ENCODE measurements around the gene MAP2K5.
"Not testable (repeated sequence)": the region's sequence is repeated elsewhere in the genome, so short reads cannot be mapped to it uniquely, and the experiment has no call there.

The MAP2K5 gene

GRCh38 chr15:67618297-67618696 lies 75.8 kb downstream of the MAP2K5 start:
- DNase-seq (ENCODE audit: insufficient read length, low spot score) (no peak), FAIRE-seq (no peak)
- no peak for TF ChIP-seq CTCF (IDR thresholded peaks at IDR 0.05; ENCODE audit: insufficient read depth, missing control alignments)

GRCh38 chr15:67622110-67622509 lies 79.6 kb downstream of the MAP2K5 start:
- TF ChIP-seq CTCF (IDR thresholded peaks at IDR 0.05; ENCODE audit: insufficient read depth, missing control alignments) = no peak
- FAIRE-seq (no peak), DNase-seq (ENCODE audit: insufficient read length, low spot score) (no peak)

GRCh38 chr15:67632261-67632660 lies 89.8 kb downstream of the MAP2K5 start:
- no peak for FAIRE-seq
- no peak for TF ChIP-seq CTCF (IDR thresholded peaks at IDR 0.05; ENCODE audit: insufficient read depth, missing control alignments)
- DNase-seq (ENCODE audit: insufficient read length, low spot score) = no peak

DNA sequence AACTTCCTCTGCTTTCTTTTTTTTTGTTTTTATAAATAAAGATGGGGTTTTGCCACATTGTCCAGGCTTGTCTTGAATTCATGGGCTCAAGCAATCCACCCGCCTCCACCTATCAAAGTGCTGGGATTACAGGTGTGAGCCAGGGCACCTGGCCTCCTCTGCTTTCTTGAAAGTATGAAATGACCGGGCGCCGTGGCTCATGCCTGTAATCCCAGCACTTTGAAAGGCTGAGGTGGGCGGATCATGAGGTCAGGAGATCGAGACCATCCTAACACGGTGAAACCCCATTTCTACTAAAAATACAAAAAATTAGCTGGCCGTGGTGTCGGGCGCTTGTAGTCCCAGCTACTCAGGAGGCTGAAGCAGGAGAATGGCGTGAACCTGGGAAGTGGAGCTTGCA lies 93.4 kb downstream of the MAP2K5 start:
- not testable (repeated sequence) for FAIRE-seq; DNase-seq (ENCODE audit: insufficient read length, low spot score)

- DNase-seq (ENCODE audit: insufficient read length, low spot score) = no peak
- TF ChIP-seq CTCF (IDR thresholded peaks at IDR 0.05; ENCODE audit: insufficient read depth, missing control alignments) = no peak
- FAIRE-seq = no peak
Measured at GRCh38 chr15:67639591-67639990, 97.1 kb downstream of the MAP2K5 start.

DNA sequence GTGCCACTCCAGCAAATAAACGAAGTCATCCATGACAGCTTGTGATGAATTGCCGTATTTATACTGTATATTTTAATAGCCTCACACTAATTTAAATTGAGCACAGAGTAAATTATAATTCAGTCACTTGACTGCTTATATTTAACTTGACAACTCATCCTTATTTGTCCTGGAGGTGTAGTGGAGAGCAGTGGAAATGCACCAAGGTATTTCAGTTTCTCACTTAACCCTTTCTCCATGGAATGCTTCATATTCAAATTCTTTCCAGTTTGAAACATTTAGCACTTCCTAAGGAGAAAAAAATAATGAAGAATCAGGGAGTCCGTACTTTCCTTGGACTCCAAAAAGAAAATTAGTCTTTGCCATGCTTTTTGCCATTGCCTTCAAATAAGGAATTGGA lies 99.0 kb downstream of the MAP2K5 start:
- TF ChIP-seq CTCF (IDR thresholded peaks at IDR 0.05; ENCODE audit: insufficient read depth, missing control alignments) = no peak
- FAIRE-seq (no peak), DNase-seq (ENCODE audit: insufficient read length, low spot score) (no peak)

GRCh38 chr15:67646847-67647246 lies 104.3 kb downstream of the MAP2K5 start:
- DNase-seq (ENCODE audit: insufficient read length, low spot score) = no peak
- FAIRE-seq = no peak
- no peak for TF ChIP-seq CTCF (IDR thresholded peaks at IDR 0.05; ENCODE audit: insufficient read depth, missing control alignments)

- DNase-seq (ENCODE audit: insufficient read length, low spot score) (no peak), FAIRE-seq (no peak)
- TF ChIP-seq CTCF (IDR thresholded peaks at IDR 0.05; ENCODE audit: insufficient read depth, missing control alignments) = no peak
Measured at GRCh38 chr15:67652586-67652985, 110.1 kb downstream of the MAP2K5 start.
